Stimulated activated CD4-positive, alpha-beta T cell treated with anti-CD3 and anti-CD28 coated beads, Interleukin-1b, Interleukin-23, amount 100 ng/mL, for 48 hours (primary cell): Measurements from ENCODE around the gene GUCY2D.

Source experiments
- DNase-seq: peaks from one replicate; pipeline ENCODE4 v3.0.0-alpha.2; 2020

Gene GUCY2D

GRCh38 chr17:8068736-8069586 lies 66.5 kb downstream of the GUCY2D start:
- DNase-seq = no peak

DNA sequence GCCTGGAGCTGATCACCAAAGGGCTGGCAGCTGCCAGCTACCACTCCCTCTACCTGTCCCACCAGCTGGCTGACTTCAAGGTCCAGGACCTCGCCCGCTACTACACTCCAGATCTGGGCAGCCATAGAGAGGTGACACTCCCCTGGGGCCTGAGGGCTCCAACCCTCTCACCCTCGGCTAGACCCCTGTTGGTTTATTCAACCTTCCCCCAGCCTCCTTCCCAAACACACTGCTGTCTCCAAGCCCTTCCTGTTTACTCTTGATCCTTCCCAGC lies 67.1 kb downstream of the GUCY2D start:
- DNase-seq = no peak
